CD8-positive, alpha-beta memory T cell (primary cell): Measurements from ENCODE around the gene ACSS2. TPM values are rescaled to one million over a fixed set of nuclear protein-coding genes. Genes with fewer than 3 reads are reported as not detected.

ENCODE experiments used
- CTCF ChIA-PET: fragments of 350-600 bp; sonication (Branson Sonifier 250); formaldehyde crosslinking; loops from one replicate; lab custom pipeline; 2021; ENCODE audit warnings: antibody characterized with exemption; lab: Charles Lee
- POLR2A ChIA-PET: fragments of 350-600 bp; sonication (Branson Sonifier 250); formaldehyde crosslinking; loops from one replicate; lab custom pipeline; 2021; ENCODE audit warnings: antibody characterized with exemption; lab: Charles Lee
- DNase-seq, 5 donors: peaks; one replicate each; pipeline versions ENCODE4 v3.0.0 to v3.0.0-alpha.2; 2020 to 2022; ENCODE audit warnings: mixed read lengths in 1 of 5
- H3K27ac ChIP-seq: one replicate; pipeline ENCODE4 v1.7.0; 2013; ENCODE audit warnings: low read depth, mild to moderate bottlenecking, low read length, moderate library complexity
- H3K27me3 ChIP-seq: 2 replicates; pipeline ENCODE4 v1.7.0; 2013; ENCODE audit warnings: low read length, mild to moderate bottlenecking; ENCODE audit not compliant: insufficient read depth, poor library complexity, severe bottlenecking
- H3K36me3 ChIP-seq: 2 replicates; pipeline ENCODE4 v1.7.0; 2013; ENCODE audit warnings: mild to moderate bottlenecking, low read length, moderate library complexity; ENCODE audit not compliant: insufficient read depth
- H3K4me1 ChIP-seq: 2 replicates; pipeline ENCODE4 v1.7.0; 2013; ENCODE audit warnings: mild to moderate bottlenecking, low read length, moderate library complexity; ENCODE audit not compliant: insufficient read depth
- H3K4me3 ChIP-seq: 2 replicates; pipeline ENCODE4 v1.7.0; 2013; ENCODE audit warnings: mild to moderate bottlenecking, low read length
- H3K9me3 ChIP-seq: 2 replicates; pipeline ENCODE4 v1.7.0; 2013; ENCODE audit warnings: mild to moderate bottlenecking, low read length
- H3K27ac Mint-ChIP-seq, 8 donors: one replicate each; pipeline ENCODE4 v1.8.0; 2020 to 2021; ENCODE audit warnings: mixed read lengths in 8 of 8, mild to moderate bottlenecking in 6 of 8, inconsistent platforms in 3 of 8, moderate library complexity in 3 of 8
- H3K27me3 Mint-ChIP-seq, 2 donors: one replicate each; pipeline ENCODE4 v1.8.0; 2020 to 2021; ENCODE audit warnings: mixed read lengths in 2 of 2, mild to moderate bottlenecking in 1 of 2, moderate library complexity in 1 of 2
- H3K36me3 Mint-ChIP-seq, 3 donors: one replicate each; pipeline ENCODE4 v1.8.0; 2020 to 2021; ENCODE audit warnings: mixed read lengths in 3 of 3, inconsistent platforms in 1 of 3, mild to moderate bottlenecking in 1 of 3
- H3K4me1 Mint-ChIP-seq, 3 donors: one replicate each; pipeline ENCODE4 v1.8.0; 2020 to 2021; ENCODE audit warnings: mixed read lengths in 3 of 3, inconsistent platforms in 1 of 3, mild to moderate bottlenecking in 1 of 3
- H3K4me3 Mint-ChIP-seq, 7 donors: one replicate each; pipeline ENCODE4 v1.8.0; 2020 to 2021; ENCODE audit warnings: mixed read lengths in 7 of 7, mild to moderate bottlenecking in 6 of 7, moderate library complexity in 4 of 7, inconsistent platforms in 2 of 7
- H3K9me3 Mint-ChIP-seq, 5 donors: one replicate each; pipeline ENCODE4 v1.8.0; 2020 to 2022; ENCODE audit warnings: mixed read lengths in 5 of 5, mild to moderate bottlenecking in 3 of 5, moderate library complexity in 2 of 5, inconsistent platforms in 1 of 5
- polyA plus RNA-seq: library from polyadenylated mRNA; unstranded; fragments of 300-500 nt; fragmentation: Illumina TruSeq; gene quantifications from one replicate; pipeline ENCODE4 v1.2.3, GENCODE V29; 2021
- total RNA-seq, 2 experiments: library from RNA; stranded (reverse); gene quantifications; one replicate each; pipeline ENCODE4 v1.2.3, GENCODE V29; 2021

The ACSS2 gene
- total and polyA plus RNA-seq, 3 experiments from 2014 or later = 5.3 to 7.2 (median 6.0) TPM

GRCh38 chr20:34954904-34955230, 78.5 kb downstream of the ACSS2 start:
- peaks cover 25 to 34% (median 34%) of the 10 kb centered on the region in 3 donors for H3K4me1 Mint-ChIP-seq
- H3K9me3 Mint-ChIP-seq = no peaks in the 10 kb centered on the region
- H3K27me3 Mint-ChIP-seq = peaks cover 0 to 2% of the 10 kb centered on the region in 2 donors
- peaks cover 0 to 18% (median 0%) of the 10 kb centered on the region in 3 donors for H3K36me3 Mint-ChIP-seq
- H3K4me3 ChIP-seq = peak overlapping the region; percentile 66
- ChIA-PET POLR2A (interaction anchor here (1.5 kb wide), 1 partner anchor 81 kb away, joined by 4 read pairs; no protein-coding TSS in a partner anchor), CTCF (interaction anchor here (1.5 kb wide), 1 partner anchor 12 kb away, joined by 3 read pairs; no protein-coding TSS in a partner anchor)
- peak overlapping the region; percentile 92 to 98 (median 96) for H3K4me3 Mint-ChIP-seq
- peak overlapping the region; percentile 71 for H3K27ac ChIP-seq
- no peak for DNase-seq
- no peaks in the 10 kb centered on the region for H3K9me3 ChIP-seq
- peaks cover 13% of the 10 kb centered on the region for H3K4me1 ChIP-seq
- H3K36me3 ChIP-seq = no peaks in the 10 kb centered on the region
- peak overlapping the region; percentile 85 to 97 (median 97) for H3K27ac Mint-ChIP-seq
- no peaks in the 10 kb centered on the region for H3K27me3 ChIP-seq

GRCh38 chr20:34955231-34956040, 79.0 kb downstream of the ACSS2 start, which contains the start of the genes GSS and MYH7B:
Gene GSS (minus strand): TSS chr20:34955806. CDS start chr20:34951852, 3,954 bp downstream.
Gene MYH7B (plus strand): TSS chr20:34955868. CDS start chr20:34978006, 22,138 bp downstream.
- peaks cover 25 to 34% (median 34%) of the 10 kb centered on the region in 3 donors for H3K4me1 Mint-ChIP-seq
- ChIA-PET POLR2A (interaction anchor here (1.2 to 1.5 kb wide), 2 partner anchors 81 to 83 kb away, joined by 4 read pairs; partner anchors contain the start of gene GGT7), CTCF (interaction anchor here (0.9 to 1.6 kb wide), 7 partner anchors 12 to 120 kb away, joined by 3 to 9 read pairs (median 3); no protein-coding TSS in a partner anchor)
- Histone ChIP-seq H3K36me3 (no peaks in the 10 kb centered on the region), H3K9me3 (no peaks in the 10 kb centered on the region), H3K27me3 (no peaks in the 10 kb centered on the region), H3K27ac (peak within 1 kb of the TSS; percentile 71), H3K4me3 (peak within 1 kb of the TSS; percentile 66), H3K4me1 (peaks cover 13% of the 10 kb centered on the region)
- H3K4me3 Mint-ChIP-seq = peak within 1 kb of the TSS; percentile 92 to 98 (median 96)
- peaks cover 0 to 14% (median 0%) of the 10 kb centered on the region in 3 donors for H3K36me3 Mint-ChIP-seq
- peak within 1 kb of the TSS; percentile 85 to 97 (median 97) for H3K27ac Mint-ChIP-seq
- no peaks in the 10 kb centered on the region for H3K9me3 Mint-ChIP-seq
- H3K27me3 Mint-ChIP-seq = peaks cover 0 to 2% of the 10 kb centered on the region in 2 donors
- DNase-seq = peak; percentile 93 to 97 (median 96)

GRCh38 chr20:34956041-34956458, 79.6 kb downstream of the ACSS2 start:
- H3K4me3 Mint-ChIP-seq = peak overlapping the region; percentile 92 to 98 (median 96)
- no peaks in the 10 kb centered on the region for H3K9me3 Mint-ChIP-seq
- Histone ChIP-seq H3K9me3 (no peaks in the 10 kb centered on the region), H3K27ac (peak overlapping the region; percentile 71), H3K36me3 (no peaks in the 10 kb centered on the region), H3K27me3 (no peaks in the 10 kb centered on the region), H3K4me3 (peak overlapping the region; percentile 66), H3K4me1 (peaks cover 13% of the 10 kb centered on the region)
- no peak for DNase-seq
- H3K27me3 Mint-ChIP-seq = peaks cover 0 to 6% of the 10 kb centered on the region in 2 donors
- peaks cover 25 to 38% (median 34%) of the 10 kb centered on the region in 3 donors for H3K4me1 Mint-ChIP-seq
- POLR2A ChIA-PET = interaction anchor here (1.2 to 1.5 kb wide), 2 partner anchors 82 to 83 kb away, joined by 4 read pairs; partner anchors contain the start of gene GGT7
- CTCF ChIA-PET = interaction anchor here (0.9 to 1.6 kb wide), 7 partner anchors 13 to 120 kb away, joined by 3 to 9 read pairs (median 3); no protein-coding TSS in a partner anchor
- peak overlapping the region; percentile 85 to 97 (median 97) for H3K27ac Mint-ChIP-seq
- H3K36me3 Mint-ChIP-seq = peaks cover 0 to 11% (median 0%) of the 10 kb centered on the region in 3 donors

GRCh38 chr20:34956751-34957472, 80.5 kb downstream of the ACSS2 start:
- Histone ChIP-seq H3K27me3 (no peaks in the 10 kb centered on the region), H3K36me3 (no peaks in the 10 kb centered on the region), H3K9me3 (no peaks in the 10 kb centered on the region), H3K4me1 (peaks cover 13% of the 10 kb centered on the region), H3K27ac (no peak overlapping the region), H3K4me3 (no peak overlapping the region)
- peaks cover 24 to 38% (median 34%) of the 10 kb centered on the region in 3 donors for H3K4me1 Mint-ChIP-seq
- POLR2A ChIA-PET = no interaction called here
- no peak for DNase-seq
- peaks cover 0 to 9% (median 0%) of the 10 kb centered on the region in 3 donors for H3K36me3 Mint-ChIP-seq
- peaks cover 0 to 6% of the 10 kb centered on the region in 2 donors for H3K27me3 Mint-ChIP-seq
- CTCF ChIA-PET = interaction anchor here (1.0 to 1.6 kb wide), 2 partner anchors 81 to 82 kb away, joined by 3 to 6 read pairs; no protein-coding TSS in a partner anchor
- H3K27ac Mint-ChIP-seq = peak overlapping the region in 4 of 8 donors; percentile 85 to 97 (median 97)
- H3K4me3 Mint-ChIP-seq = peak overlapping the region in 6 of 7 donors; percentile 16 to 98 (median 96)
- no peaks in the 10 kb centered on the region for H3K9me3 Mint-ChIP-seq

GRCh38 chr20:34964486-34964885, 88.1 kb downstream of the ACSS2 start:
- Histone ChIP-seq H3K36me3 (no peaks in the 10 kb centered on the region), H3K27ac (no peak overlapping the region), H3K4me1 (no peaks in the 10 kb centered on the region), H3K27me3 (no peaks in the 10 kb centered on the region), H3K4me3 (no peak overlapping the region), H3K9me3 (no peaks in the 10 kb centered on the region)
- Mint-ChIP-seq H3K27ac (no peak overlapping the region), H3K27me3 (peaks cover 0 to 6% of the 10 kb centered on the region in 2 donors), H3K9me3 (no peaks in the 10 kb centered on the region), H3K36me3 (no peaks in the 10 kb centered on the region), H3K4me1 (peaks cover 0 to 4% (median 0%) of the 10 kb centered on the region in 3 donors), H3K4me3 (no peak overlapping the region)
- ChIA-PET POLR2A (no interaction called here), CTCF (interaction anchor here (1.2 kb wide), 1 partner anchor 9 kb away, joined by 3 read pairs; no protein-coding TSS in a partner anchor)
- DNase-seq = no peak

- ChIA-PET CTCF (no interaction called here), POLR2A (no interaction called here)
- Mint-ChIP-seq H3K4me3 (no peak overlapping the region), H3K36me3 (no peaks in the 10 kb centered on the region), H3K27ac (no peak overlapping the region), H3K9me3 (no peaks in the 10 kb centered on the region), H3K4me1 (peaks cover 0 to 4% (median 0%) of the 10 kb centered on the region in 3 donors), H3K27me3 (peaks cover 0 to 6% of the 10 kb centered on the region in 2 donors)
- Histone ChIP-seq H3K27ac (no peak overlapping the region), H3K9me3 (no peaks in the 10 kb centered on the region), H3K36me3 (no peaks in the 10 kb centered on the region), H3K4me1 (no peaks in the 10 kb centered on the region), H3K4me3 (no peak overlapping the region), H3K27me3 (no peaks in the 10 kb centered on the region)
- DNase-seq = no peak
These were observed 88.6 kb downstream of the ACSS2 start for GRCh38 chr20:34965051-34965450.

- H3K27me3 ChIP-seq = no peaks in the 10 kb centered on the region
- no peaks in the 10 kb centered on the region for H3K36me3 Mint-ChIP-seq
- no peaks in the 10 kb centered on the region for H3K36me3 ChIP-seq
- H3K4me3 Mint-ChIP-seq = no peak overlapping the region
- ChIA-PET CTCF (interaction anchor here (0.6 kb wide), 1 partner anchor 550 kb away, joined by 3 read pairs; no protein-coding TSS in a partner anchor), POLR2A (no interaction called here)
- H3K9me3 Mint-ChIP-seq = no peaks in the 10 kb centered on the region
- H3K4me1 ChIP-seq = no peaks in the 10 kb centered on the region
- no peaks in the 10 kb centered on the region for H3K9me3 ChIP-seq
- H3K4me3 ChIP-seq = no peak overlapping the region
- no peak overlapping the region for H3K27ac Mint-ChIP-seq
- DNase-seq = no peak
- no peaks in the 10 kb centered on the region for H3K4me1 Mint-ChIP-seq
- no peak overlapping the region for H3K27ac ChIP-seq
- peaks cover 0 to 1% of the 10 kb centered on the region in 2 donors for H3K27me3 Mint-ChIP-seq
These were observed 91.0 kb downstream of the ACSS2 start for GRCh38 chr20:34967421-34967820.
